ENCODE data around the gene KCNK17. TPM values are rescaled to one million over a fixed set of nuclear protein-coding genes. Genes with fewer than 3 reads are reported as not detected.

Gene KCNK17
- total and polyA plus RNA-seq, 9 of the 15 experiments (the other 6 are each of a cell fraction or from before 2014, with no cell fraction given) = not detected

DNA sequence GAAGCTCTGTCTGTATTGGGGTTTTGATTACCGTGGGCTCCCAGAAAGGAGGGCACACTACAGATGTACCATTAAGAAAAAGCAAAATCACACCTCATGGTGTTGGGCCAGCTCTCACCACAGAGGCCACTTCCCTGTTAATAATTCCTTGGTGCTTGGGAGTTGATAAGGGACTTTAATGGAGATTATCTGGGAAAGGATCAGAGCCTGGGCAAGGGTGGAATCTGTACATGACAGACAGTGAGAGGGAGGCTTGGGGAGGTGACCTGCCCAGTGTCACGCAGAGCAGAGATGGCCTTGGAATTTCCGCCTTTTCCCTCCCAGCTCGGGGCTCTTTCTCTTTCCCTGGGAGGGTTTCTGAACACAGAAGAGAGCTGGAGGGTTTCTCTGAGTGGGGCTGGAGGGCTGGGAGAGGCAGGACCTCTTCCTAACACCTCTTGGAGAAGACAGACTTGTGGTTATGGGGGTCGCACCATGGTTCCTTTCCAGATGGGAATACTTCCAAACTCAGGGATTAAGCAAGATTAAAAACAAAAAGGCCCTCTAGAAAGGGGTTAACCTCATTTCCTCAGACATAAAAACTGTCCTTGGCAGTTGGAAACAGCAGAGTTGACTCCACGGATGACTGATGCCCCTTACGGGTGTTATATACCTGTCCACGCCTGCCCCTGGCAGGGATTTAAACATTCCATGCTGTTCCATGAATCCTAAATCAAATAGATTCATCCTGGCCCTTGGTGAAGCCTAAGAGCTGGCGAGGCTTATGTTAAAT lies 25.1 kb upstream of the KCNK17 start:
- WGBS (ENCODE audit: insufficient coverage, low coverage, missing lambda C conversion rate) = 0% methylated on average over 9 of the region's 9 CpGs
- TF ChIP-seq, protein P1, sequence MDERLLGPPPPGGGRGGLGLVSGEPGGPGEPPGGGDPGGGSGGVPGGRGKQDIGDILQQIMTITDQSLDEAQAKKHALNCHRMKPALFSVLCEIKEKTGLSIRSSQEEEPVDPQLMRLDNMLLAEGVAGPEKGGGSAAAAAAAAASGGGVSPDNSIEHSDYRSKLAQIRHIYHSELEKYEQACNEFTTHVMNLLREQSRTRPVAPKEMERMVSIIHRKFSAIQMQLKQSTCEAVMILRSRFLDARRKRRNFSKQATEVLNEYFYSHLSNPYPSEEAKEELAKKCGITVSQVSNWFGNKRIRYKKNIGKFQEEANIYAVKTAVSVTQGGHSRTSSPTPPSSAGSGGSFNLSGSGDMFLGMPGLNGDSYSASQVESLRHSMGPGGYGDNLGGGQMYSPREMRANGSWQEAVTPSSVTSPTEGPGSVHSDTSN (CRISPR knock-in tag; IDR thresholded peaks at IDR 0.05; ENCODE audit: low read depth) = no peak
- TF ChIP-seq, protein P1 (tag; conservative IDR thresholded peaks at IDR 0.05; ENCODE audit: low read depth) = no peak
- TF ChIP-seq MAFF (IDR thresholded peaks at IDR 0.05; ENCODE audit: low read length) (no peak), IRF1 (CRISPR knock-in tag; IDR thresholded peaks at IDR 0.05; ENCODE audit: borderline replicate concordance) (no peak), XRCC4 (IDR thresholded peaks at IDR 0.05; ENCODE audit: extremely low read depth, insufficient read depth, insufficient read length) (no peak), ZNF668 (CRISPR knock-in tag; IDR thresholded peaks at IDR 0.05) (no peak), TSC22D4 (tag; IDR thresholded peaks at IDR 0.05) (no peak)
- 0 out of 2 replicates have a peak, but pooled peaks cover 5% of the 10 kb centered on the region for H4K20me1 ChIP-seq (replicated peaks; ENCODE audit: control insufficient read depth, insufficient read depth, low read length)
- in situ Hi-C loops (cut with MboI) (no loop called here), intact Hi-C loops (cut with micrococcal nuclease) (no loop called here)
- no peaks in the 10 kb centered on the region for H3K36me3 ChIP-seq (ENCODE audit: control insufficient read depth, insufficient read depth, low read length)
- H2AFZ ChIP-seq (ENCODE audit: low read depth, low read length) = no peak overlapping the region
- H3K4me2 ChIP-seq (ENCODE audit: insufficient read depth, low read length) = no peak overlapping the region
- H3K27ac ChIP-seq (ENCODE audit: extremely low read depth, low read depth, low read length) = no peak overlapping the region
- H3K9ac ChIP-seq (ENCODE audit: insufficient read depth in 1 of 2, low read depth in 2 of 2, low read length in 2 of 2) = no peak overlapping the region
- H3K9me1 ChIP-seq (ENCODE audit: control insufficient read depth, insufficient read depth, low read length) = no peaks in the 10 kb centered on the region
- no peaks in the 10 kb centered on the region for H3K9me3 ChIP-seq (replicated peaks; ENCODE audit: control insufficient read depth, insufficient read depth, low read depth, low read length)
- H3K4me3 ChIP-seq = no peak overlapping the region
- ChIA-PET POLR2A (interaction anchor here (0.6 kb wide), 2 partner anchors 13 to 1768 kb away, joined by 3 read pairs; no protein-coding TSS in a partner anchor), CTCF (ENCODE audit: low intra/inter-chr PET ratio) (interaction anchor here (0.5 kb wide), 1 partner anchor 853 kb away, joined by 3 read pairs; no protein-coding TSS in a partner anchor)
- ATAC-seq = no peak
- H3K79me2 ChIP-seq (ENCODE audit: control insufficient read depth, insufficient read depth, low read length) = no peaks in the 10 kb centered on the region
- no peaks in the 10 kb centered on the region for H3K4me1 ChIP-seq (replicated peaks in 1 of 2; ENCODE audit: control insufficient read depth in 2 of 2, insufficient read depth in 2 of 2, low read length in 2 of 2)
- peaks cover 5 to 30% of the 10 kb centered on the region in 2 experiments; a peak in 4 of 5 replicates for H3K27me3 ChIP-seq (ENCODE audit: control insufficient read depth in 2 of 2, insufficient read depth in 2 of 2, low read length in 2 of 2)
- DNase-seq (ENCODE audit: extremely low read depth in 1 of 4, low spot score in 3 of 4) = no peak
- no TSS peak for BruUV-seq (replicated peaks)
- FAIRE-seq = no peak

Data from K562 (cell line).